Nucleus accumbens (tissue), 56 donors: Measurements from ENCODE around the gene TLE2.
A peak's percentile ranks its signal among the peaks of the same experiment; 100 is the strongest.

ENCODE experiments used
- DNase-seq, 56 donors: peaks; one replicate each; lab custom pipeline; 2025; lab: John Stamatoyannopoulos, UW

TLE2 gene

DNA sequence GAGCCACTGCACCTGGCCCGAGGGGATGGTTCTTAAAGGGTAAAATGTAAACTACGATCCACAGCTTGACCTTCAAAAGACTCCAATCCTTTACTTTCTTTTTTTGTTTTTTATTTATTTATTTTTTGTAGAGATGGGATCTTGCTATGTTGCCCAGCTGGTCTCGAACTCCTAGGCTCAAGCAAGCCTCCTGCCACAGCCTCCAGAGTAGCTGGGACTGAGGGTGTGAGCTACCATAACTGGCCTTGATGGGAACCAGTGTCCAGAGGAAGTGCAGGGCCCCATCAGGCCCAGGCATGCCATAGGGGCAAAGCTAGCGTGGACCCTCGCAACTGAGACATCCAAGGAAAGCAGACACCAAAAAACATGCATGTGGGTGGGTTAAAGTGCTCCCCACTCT, 66.0 kb downstream of the TLE2 start:
- DNase-seq = no peak

DNA sequence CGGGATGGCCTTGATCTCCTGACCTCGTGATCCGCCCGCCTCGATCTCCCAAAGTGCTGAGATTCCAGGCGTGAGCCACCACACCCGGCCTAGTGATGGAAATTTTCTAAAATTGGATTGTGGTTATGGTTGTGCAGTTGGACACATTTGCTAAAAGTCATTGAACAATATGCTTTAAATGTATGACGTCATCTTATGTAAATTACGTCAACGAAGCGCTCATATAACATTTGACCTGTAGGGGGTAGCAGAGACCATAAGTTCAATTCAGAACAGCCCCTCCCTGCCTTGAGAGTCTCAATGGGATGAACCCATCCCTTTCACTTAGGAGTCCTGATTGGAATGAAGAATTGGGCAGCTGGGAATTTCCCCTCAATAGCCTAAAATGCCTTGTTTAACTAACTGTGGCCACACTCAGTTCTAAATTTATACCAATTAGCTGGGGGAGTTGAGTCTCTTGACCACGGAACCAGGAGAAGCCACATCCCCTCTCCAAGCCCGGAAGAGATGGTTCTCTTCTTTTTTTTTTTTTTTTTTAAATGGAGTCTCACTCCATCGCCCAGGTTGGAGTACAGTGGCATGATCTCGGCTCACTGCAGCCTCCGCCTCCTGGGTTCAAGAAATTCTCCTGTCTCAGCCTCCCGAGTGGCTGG, 66.9 kb downstream of the TLE2 start:
- DNase-seq = peak in 18 of 56 donors; percentile 1 to 66 (median 12)

DNA sequence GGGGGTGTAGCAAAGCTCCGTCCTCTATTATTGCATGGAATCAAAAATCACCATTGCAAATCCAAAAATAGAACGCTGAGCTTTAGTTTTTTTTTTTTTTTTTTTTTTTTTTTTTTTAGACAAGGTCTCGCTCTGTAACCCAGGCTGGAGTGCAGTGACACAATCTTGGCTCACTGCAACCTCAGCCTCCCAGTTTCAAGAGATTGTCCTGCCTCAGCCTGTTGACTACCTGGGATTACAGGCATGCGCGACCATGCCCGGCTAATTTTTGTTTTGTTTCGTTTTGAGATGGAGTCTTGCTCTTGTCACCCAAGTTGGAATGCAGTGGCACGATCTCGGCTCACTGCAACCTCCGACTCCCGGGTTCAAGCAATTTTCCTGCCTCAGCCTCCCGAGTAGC, 69.0 kb downstream of the TLE2 start:
- no peak for DNase-seq

DNA sequence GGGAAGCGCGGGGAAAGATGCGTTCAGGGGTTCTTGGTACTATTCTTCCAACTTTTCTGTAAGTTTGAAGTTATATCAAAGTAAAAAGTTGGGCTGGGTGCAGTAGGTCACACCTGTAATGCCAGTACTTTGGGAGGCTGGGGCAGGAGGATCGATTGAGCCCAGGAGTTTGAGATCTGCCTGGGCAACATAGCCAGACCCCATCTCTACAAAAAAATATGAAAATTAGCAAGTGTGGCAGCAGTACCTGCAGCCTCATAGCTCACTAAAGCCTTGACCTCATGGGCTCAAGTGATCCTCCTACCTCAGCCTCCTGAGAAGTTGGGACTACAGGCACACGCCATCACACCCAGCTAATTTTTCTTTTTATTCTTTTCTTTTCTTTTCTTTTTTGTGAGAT, 71.9 kb downstream of the TLE2 start:
- no peak for DNase-seq

DNA sequence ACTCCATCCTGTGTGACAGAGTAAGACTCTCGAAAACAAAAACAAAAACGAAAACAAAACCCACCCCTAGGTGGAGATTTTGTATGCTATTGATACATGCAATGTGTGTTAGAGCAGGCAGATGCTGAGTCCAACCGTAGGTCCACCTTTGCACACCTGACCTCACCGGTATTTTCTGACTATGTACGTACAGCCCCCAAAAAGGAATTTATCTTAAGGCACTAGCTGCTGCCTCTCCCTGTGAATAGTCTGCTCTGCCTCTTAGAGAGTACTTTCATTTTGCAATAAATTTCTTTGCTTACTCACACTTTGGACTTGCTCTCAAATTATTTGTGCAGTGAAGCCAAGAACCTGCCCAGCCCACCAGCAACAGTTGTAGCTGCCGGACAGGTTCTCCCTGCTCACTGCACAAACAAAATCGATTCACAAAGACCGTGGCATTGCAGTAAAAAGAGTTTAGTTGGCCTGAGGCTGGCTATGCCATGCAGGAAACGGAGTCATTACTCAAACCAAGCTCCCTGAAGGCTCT, 76.1 kb downstream of the TLE2 start:
- DNase-seq = no peak

DNA sequence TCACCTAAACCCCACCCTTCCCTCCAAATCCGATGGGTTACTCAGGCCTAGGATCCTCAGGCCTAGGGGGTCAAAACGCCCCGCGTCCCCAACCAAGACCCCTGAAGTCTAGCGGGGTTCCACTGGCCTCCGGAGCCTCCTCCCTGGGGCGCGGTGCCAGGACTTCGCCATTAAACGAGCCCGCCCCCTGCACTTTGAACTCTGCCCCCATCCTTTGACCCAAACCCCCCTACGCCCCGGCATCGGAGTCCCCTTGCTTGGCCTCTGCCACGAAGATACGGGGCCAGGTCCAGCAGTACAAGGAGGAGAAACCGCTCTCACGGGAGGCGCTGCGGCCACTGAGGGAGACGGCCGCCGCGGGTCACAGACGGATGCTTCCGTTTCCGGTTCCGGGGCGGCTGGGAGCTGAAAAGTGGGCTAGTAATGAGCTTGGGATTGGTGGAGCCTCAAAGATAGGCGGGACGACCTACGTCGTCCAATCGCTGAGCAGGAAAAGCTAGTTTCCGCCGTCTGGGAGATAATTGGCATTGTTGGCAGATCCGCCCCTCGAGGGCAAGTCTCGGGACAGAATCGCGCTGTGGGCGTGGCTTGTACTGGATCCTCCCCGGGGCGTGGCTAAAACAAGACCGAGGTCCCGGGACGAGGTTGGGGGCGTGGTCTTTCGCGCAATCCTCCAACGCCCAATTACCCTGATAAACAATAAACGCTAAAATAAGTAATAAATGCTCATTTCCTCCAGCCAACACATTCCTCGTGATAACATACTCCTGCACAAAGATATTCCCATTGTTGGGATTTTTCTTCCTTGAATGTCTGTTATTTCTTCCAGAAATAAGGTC, 78.6 kb downstream of the TLE2 start:
- DNase-seq = peak; percentile 76 to 100 (median 99)

DNA sequence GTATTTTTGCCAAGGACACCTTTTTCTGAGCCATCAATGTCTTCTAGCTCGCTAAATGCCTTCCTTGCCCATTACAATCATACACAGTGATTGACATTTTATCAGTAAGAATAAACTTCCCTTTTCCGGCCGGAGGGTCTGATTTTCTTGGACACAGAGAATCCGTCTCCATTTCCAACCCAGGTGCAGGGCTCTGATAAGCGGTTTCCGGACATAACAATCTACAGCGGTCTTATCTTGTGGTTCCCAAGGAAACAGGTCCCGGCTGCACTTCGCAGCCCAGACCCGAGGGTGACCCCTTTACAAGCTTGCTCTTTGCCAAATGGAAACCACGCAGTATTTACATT, 79.2 kb downstream of the TLE2 start:
- DNase-seq = peak in 2 of 56 donors; percentile 51 to 55
